ENCODE measurements around the gene TRIM3.

DNA sequence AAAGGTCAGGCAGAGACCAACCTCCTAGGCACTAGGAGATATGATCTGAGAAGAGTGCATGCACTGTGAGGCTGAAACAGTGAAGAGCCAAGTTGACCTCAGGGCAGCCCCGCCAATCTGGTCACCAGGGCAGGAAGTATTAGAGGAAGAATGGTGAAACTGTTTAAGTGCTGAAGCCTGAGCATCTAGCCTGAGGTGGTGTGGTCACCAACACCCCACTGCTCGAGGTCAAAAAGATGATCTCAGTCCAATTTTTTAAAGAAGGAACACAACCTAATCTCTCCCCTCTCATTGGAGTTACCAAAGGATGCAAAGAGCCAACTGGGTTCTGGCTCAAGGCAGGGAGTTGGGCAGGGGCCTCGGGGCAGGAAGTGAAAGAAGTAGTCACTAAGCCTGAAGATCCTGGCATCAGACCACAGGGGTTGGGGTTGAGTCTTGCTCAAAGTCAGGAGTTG lies 58.8 kb downstream of the TRIM3 start:
- TF ChIP-seq, protein P1, sequence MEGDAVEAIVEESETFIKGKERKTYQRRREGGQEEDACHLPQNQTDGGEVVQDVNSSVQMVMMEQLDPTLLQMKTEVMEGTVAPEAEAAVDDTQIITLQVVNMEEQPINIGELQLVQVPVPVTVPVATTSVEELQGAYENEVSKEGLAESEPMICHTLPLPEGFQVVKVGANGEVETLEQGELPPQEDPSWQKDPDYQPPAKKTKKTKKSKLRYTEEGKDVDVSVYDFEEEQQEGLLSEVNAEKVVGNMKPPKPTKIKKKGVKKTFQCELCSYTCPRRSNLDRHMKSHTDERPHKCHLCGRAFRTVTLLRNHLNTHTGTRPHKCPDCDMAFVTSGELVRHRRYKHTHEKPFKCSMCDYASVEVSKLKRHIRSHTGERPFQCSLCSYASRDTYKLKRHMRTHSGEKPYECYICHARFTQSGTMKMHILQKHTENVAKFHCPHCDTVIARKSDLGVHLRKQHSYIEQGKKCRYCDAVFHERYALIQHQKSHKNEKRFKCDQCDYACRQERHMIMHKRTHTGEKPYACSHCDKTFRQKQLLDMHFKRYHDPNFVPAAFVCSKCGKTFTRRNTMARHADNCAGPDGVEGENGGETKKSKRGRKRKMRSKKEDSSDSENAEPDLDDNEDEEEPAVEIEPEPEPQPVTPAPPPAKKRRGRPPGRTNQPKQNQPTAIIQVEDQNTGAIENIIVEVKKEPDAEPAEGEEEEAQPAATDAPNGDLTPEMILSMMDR (conservative IDR thresholded peaks at IDR 0.05 in 1 of 2, IDR thresholded peaks at IDR 0.05 in 1 of 2; ENCODE audit: extremely low read depth in 1 of 2, insufficient read depth in 1 of 2, low read depth in 1 of 2, low read length in 2 of 2), result no peak
- TF ChIP-seq EZH2 (IDR thresholded peaks at IDR 0.05; ENCODE audit: borderline replicate concordance, low read length), result no peak
